ENCODE results near the gene EFNB2. TPM values are rescaled to one million over a fixed set of nuclear protein-coding genes. Genes with fewer than 3 reads are reported as not detected.

Gene EFNB2
- total RNA-seq, 1 experiment from 2014 or later, result 15.9 TPM

GRCh38 chr13:106548064-106548696, 12.7 kb upstream of the EFNB2 start (continued):
- TF ChIP-seq ETV6 (CRISPR knock-in tag; IDR thresholded peaks at IDR 0.05) (no peak), ZNF138 (CRISPR knock-in tag; conservative IDR thresholded peaks at IDR 0.05) (no peak), IRF1 (CRISPR knock-in tag; IDR thresholded peaks at IDR 0.05) (no peak)

- TF ChIP-seq NFATC4 (CRISPR knock-in tag; IDR thresholded peaks at IDR 0.05) (no peak), HMGA2 (CRISPR knock-in tag; IDR thresholded peaks at IDR 0.05) (no peak)
- Mint-ChIP-seq H3K27ac (no peak overlapping the region), H3K27me3 (ENCODE audit: low read depth) (no peaks in the 10 kb centered on the region), H3K9me3 (no peaks in the 10 kb centered on the region), H3K4me3 (no peak overlapping the region), H3K36me3 (peaks cover 23% of the 10 kb centered on the region), H3K4me1 (peaks cover 16% of the 10 kb centered on the region)
- CTCF ChIA-PET, result no interaction called here
- POLR2A ChIA-PET, result interaction anchor here (1.0 kb wide), 1 partner anchor 25 kb away, joined by 3 read pairs; no protein-coding TSS in a partner anchor
- ATAC-seq (no peak), DNase-seq (ENCODE audit: low spot score) (no peak)
These were observed 6.4 kb upstream of the EFNB2 start for GRCh38 chr13:106541826-106542225.

- H3K27me3 Mint-ChIP-seq (ENCODE audit: low read depth), result peaks cover 2% of the 10 kb centered on the region; the same call in 1 of the 2 replicates
- DNase-seq (ENCODE audit: low spot score) (no peak), ATAC-seq (no peak)
- no peak overlapping the region for H3K4me3 Mint-ChIP-seq
- peaks cover 22% of the 10 kb centered on the region for H3K4me1 Mint-ChIP-seq
- ChIA-PET CTCF (no interaction called here), POLR2A (no interaction called here)
- H3K36me3 Mint-ChIP-seq, result peaks cover 23% of the 10 kb centered on the region
- TF ChIP-seq ZBTB21 (CRISPR knock-in tag; IDR thresholded peaks at IDR 0.05; ENCODE audit: borderline replicate concordance), result no peak
- TF ChIP-seq NR1H2 (CRISPR knock-in tag; IDR thresholded peaks at IDR 0.05), result no peak
- no peak for TF ChIP-seq RELA (CRISPR knock-in tag; IDR thresholded peaks at IDR 0.05; ENCODE audit: borderline replicate concordance)
- TF ChIP-seq SMAD4 (CRISPR knock-in tag; IDR thresholded peaks at IDR 0.05), result no peak
- TF ChIP-seq CBFB (CRISPR knock-in tag; IDR thresholded peaks at IDR 0.05; ENCODE audit: low read depth), result no peak
- no peak for TF ChIP-seq GABPB1 (CRISPR knock-in tag; IDR thresholded peaks at IDR 0.05)
- TF ChIP-seq NFE2L1 (CRISPR knock-in tag; IDR thresholded peaks at IDR 0.05), result no peak
- no peak for TF ChIP-seq ZNF121 (CRISPR knock-in tag; IDR thresholded peaks at IDR 0.05)
- TF ChIP-seq MLX (CRISPR knock-in tag; IDR thresholded peaks at IDR 0.05), result no peak
- no peak for TF ChIP-seq FOXP4 (CRISPR knock-in tag; IDR thresholded peaks at IDR 0.05)
- TF ChIP-seq OVOL2 (CRISPR knock-in tag; IDR thresholded peaks at IDR 0.05; ENCODE audit: borderline replicate concordance), result no peak
- TF ChIP-seq MAX (CRISPR knock-in tag; IDR thresholded peaks at IDR 0.05), result no peak
- no peak for TF ChIP-seq ZNF219 (CRISPR knock-in tag; IDR thresholded peaks at IDR 0.05; ENCODE audit: borderline replicate concordance)
- no peak for TF ChIP-seq HMGXB4 (CRISPR knock-in tag; IDR thresholded peaks at IDR 0.05)
- no peak for TF ChIP-seq CDX4 (CRISPR knock-in tag; IDR thresholded peaks at IDR 0.05; ENCODE audit: borderline replicate concordance)
- no peak for TF ChIP-seq E2F5 (CRISPR knock-in tag; IDR thresholded peaks at IDR 0.05)
- no peak for TF ChIP-seq NFATC4 (CRISPR knock-in tag; IDR thresholded peaks at IDR 0.05)
- no peak for TF ChIP-seq SMAD3 (CRISPR knock-in tag; IDR thresholded peaks at IDR 0.05; ENCODE audit: borderline replicate concordance)
- no peak overlapping the region for H3K27ac Mint-ChIP-seq
- no peaks in the 10 kb centered on the region for H3K9me3 Mint-ChIP-seq
These were observed 5.2 kb upstream of the EFNB2 start for GRCh38 chr13:106540613-106541012.

Measured in WTC11 (cell line).